Natural killer cell treated with Interleukin-12 subunit alpha and Interleukin-12 subunit beta and Interleukin-15 and Interleukin-18, amount 100 ng/mL, for 72 hours (primary cell): ENCODE data around the gene HSPB8. TPM values are rescaled to one million over a fixed set of nuclear protein-coding genes. Genes with fewer than 3 reads are reported as not detected.

Experiments used
- ATAC-seq, 2 donors: fragments of 150-1000 bp; cut with Tn5 transposase in 1 of 2; sonication (Bioruptor Pico), chemical (Tn5 transposase) in 1 of 2; 2 replicates each; pipeline ENCODE4 v1.10.0; 2021
- DNase-seq: peaks from one replicate; pipeline ENCODE4 v3.0.0; 2022; ENCODE audit warnings: low spot score
- H3K27ac Mint-ChIP-seq, 2 donors: 1 replicate in 1 of 2; 2 replicates in 1 of 2; pipeline ENCODE4 v1.8.0; 2022; ENCODE audit warnings: mixed read lengths in 2 of 2, mild to moderate bottlenecking in 1 of 2, moderate library complexity in 1 of 2
- H3K27me3 Mint-ChIP-seq, 2 donors: 1 replicate in 1 of 2; 2 replicates in 1 of 2; pipeline ENCODE4 v1.8.0; 2022; ENCODE audit warnings: mixed read lengths in 2 of 2
- H3K36me3 Mint-ChIP-seq: one replicate; pipeline ENCODE4 v1.8.0; 2022; ENCODE audit warnings: mixed read lengths
- H3K4me1 Mint-ChIP-seq, 2 donors: 1 replicate in 1 of 2; 2 replicates in 1 of 2; pipeline ENCODE4 v1.8.0; 2022; ENCODE audit warnings: low read depth in 2 of 2, mixed read lengths in 2 of 2, mild to moderate bottlenecking in 1 of 2
- H3K4me3 Mint-ChIP-seq: one replicate; pipeline ENCODE4 v1.8.0; 2022; ENCODE audit warnings: mixed read lengths
- H3K9me3 Mint-ChIP-seq: 2 replicates; pipeline ENCODE4 v1.8.0; 2022; ENCODE audit warnings: mixed read lengths
- total RNA-seq, 2 donors: library from RNA; stranded (reverse); gene quantifications; one replicate each; pipeline ENCODE4 v1.2.3, GENCODE V29; 2022

Gene HSPB8
- total RNA-seq, 2 donors from 2014 or later = not detected

- H3K27ac Mint-ChIP-seq = no peak overlapping the region
- H3K36me3 Mint-ChIP-seq = no peaks in the 10 kb centered on the region
- H3K9me3 Mint-ChIP-seq = no peaks in the 10 kb centered on the region
- DNase-seq = no peak
- peaks cover 0 to 7% of the 10 kb centered on the region in 2 donors for H3K4me1 Mint-ChIP-seq
- ATAC-seq = no peak
- no peak overlapping the region for H3K4me3 Mint-ChIP-seq
- peaks cover 19 to 20% of the 10 kb centered on the region in 2 donors for H3K27me3 Mint-ChIP-seq
Observed at GRCh38 chr12:119156401-119157044, 22.2 kb upstream of the HSPB8 start.

- Mint-ChIP-seq H3K4me1 (peaks cover 0 to 7% of the 10 kb centered on the region in 2 donors), H3K9me3 (no peaks in the 10 kb centered on the region), H3K27me3 (peaks cover 12 to 16% of the 10 kb centered on the region in 2 donors), H3K36me3 (no peaks in the 10 kb centered on the region), H3K4me3 (no peak overlapping the region), H3K27ac (no peak overlapping the region)
- DNase-seq (no peak), ATAC-seq (no peak)
Observed at GRCh38 chr12:119157528-119157927, 21.2 kb upstream of the HSPB8 start.

GRCh38 chr12:119157978-119158377, 20.8 kb upstream of the HSPB8 start:
- no peaks in the 10 kb centered on the region for H3K36me3 Mint-ChIP-seq
- no peak for DNase-seq
- no peak overlapping the region for H3K4me3 Mint-ChIP-seq
- H3K4me1 Mint-ChIP-seq = peaks cover 0 to 7% of the 10 kb centered on the region in 2 donors
- no peak for ATAC-seq
- no peak overlapping the region for H3K27ac Mint-ChIP-seq
- H3K27me3 Mint-ChIP-seq = peaks cover 10 to 13% of the 10 kb centered on the region in 2 donors
- H3K9me3 Mint-ChIP-seq = no peaks in the 10 kb centered on the region

GRCh38 chr12:119158402-119158801, 20.3 kb upstream of the HSPB8 start:
- no peak overlapping the region for H3K27ac Mint-ChIP-seq
- peaks cover 0 to 7% of the 10 kb centered on the region in 2 donors for H3K4me1 Mint-ChIP-seq
- ATAC-seq (no peak), DNase-seq (no peak)
- no peaks in the 10 kb centered on the region for H3K36me3 Mint-ChIP-seq
- H3K4me3 Mint-ChIP-seq = no peak overlapping the region
- peaks cover 10 to 13% of the 10 kb centered on the region in 2 donors for H3K27me3 Mint-ChIP-seq
- no peaks in the 10 kb centered on the region for H3K9me3 Mint-ChIP-seq

GRCh38 chr12:119159844-119160243, 18.9 kb upstream of the HSPB8 start:
- H3K27me3 Mint-ChIP-seq = peaks cover 6 to 7% of the 10 kb centered on the region in 2 donors
- no peak for DNase-seq
- no peaks in the 10 kb centered on the region for H3K4me1 Mint-ChIP-seq
- H3K4me3 Mint-ChIP-seq = no peak overlapping the region
- H3K27ac Mint-ChIP-seq = no peak overlapping the region
- no peaks in the 10 kb centered on the region for H3K9me3 Mint-ChIP-seq
- H3K36me3 Mint-ChIP-seq = no peaks in the 10 kb centered on the region
- ATAC-seq = no peak

GRCh38 chr12:119167902-119168301, 10.8 kb upstream of the HSPB8 start:
- ATAC-seq (no peak), DNase-seq (no peak)
- no peak overlapping the region for H3K27ac Mint-ChIP-seq
- no peaks in the 10 kb centered on the region for H3K4me1 Mint-ChIP-seq
- peaks cover 8 to 26% of the 10 kb centered on the region in 2 donors for H3K27me3 Mint-ChIP-seq
- no peak overlapping the region for H3K4me3 Mint-ChIP-seq
- no peaks in the 10 kb centered on the region for H3K9me3 Mint-ChIP-seq
- H3K36me3 Mint-ChIP-seq = no peaks in the 10 kb centered on the region

GRCh38 chr12:119168721-119169120, 10.0 kb upstream of the HSPB8 start:
- Mint-ChIP-seq H3K27me3 (peaks cover 5 to 26% of the 10 kb centered on the region in 2 donors), H3K4me3 (no peak overlapping the region), H3K27ac (no peak overlapping the region), H3K36me3 (no peaks in the 10 kb centered on the region), H3K4me1 (no peaks in the 10 kb centered on the region), H3K9me3 (no peaks in the 10 kb centered on the region)
- DNase-seq (no peak), ATAC-seq (no peak)

- ATAC-seq (no peak), DNase-seq (no peak)
- Mint-ChIP-seq H3K4me1 (no peaks in the 10 kb centered on the region), H3K36me3 (no peaks in the 10 kb centered on the region), H3K27ac (no peak overlapping the region), H3K27me3 (peaks cover 5 to 26% of the 10 kb centered on the region in 2 donors), H3K4me3 (no peak overlapping the region), H3K9me3 (no peaks in the 10 kb centered on the region)
Observed at GRCh38 chr12:119169150-119169549, 9.6 kb upstream of the HSPB8 start.

GRCh38 chr12:119171291-119171690, 7.4 kb upstream of the HSPB8 start:
- H3K9me3 Mint-ChIP-seq = no peaks in the 10 kb centered on the region
- peaks cover 5 to 20% of the 10 kb centered on the region in 2 donors for H3K27me3 Mint-ChIP-seq
- no peak for DNase-seq
- no peaks in the 10 kb centered on the region for H3K36me3 Mint-ChIP-seq
- no peak overlapping the region for H3K4me3 Mint-ChIP-seq
- no peak for ATAC-seq
- no peaks in the 10 kb centered on the region for H3K4me1 Mint-ChIP-seq
- H3K27ac Mint-ChIP-seq = no peak overlapping the region

GRCh38 chr12:119171691-119172425, 6.9 kb upstream of the HSPB8 start:
- H3K36me3 Mint-ChIP-seq = no peaks in the 10 kb centered on the region
- no peak overlapping the region for H3K27ac Mint-ChIP-seq
- H3K4me1 Mint-ChIP-seq = no peaks in the 10 kb centered on the region
- DNase-seq (no peak), ATAC-seq (no peak)
- H3K9me3 Mint-ChIP-seq = no peaks in the 10 kb centered on the region
- no peak overlapping the region for H3K4me3 Mint-ChIP-seq
- H3K27me3 Mint-ChIP-seq = peaks cover 6 to 20% of the 10 kb centered on the region in 2 donors

- DNase-seq (no peak), ATAC-seq (no peak)
- Mint-ChIP-seq H3K36me3 (no peaks in the 10 kb centered on the region), H3K27me3 (peaks cover 10 to 12% of the 10 kb centered on the region in 2 donors), H3K9me3 (no peaks in the 10 kb centered on the region), H3K27ac (no peak overlapping the region), H3K4me1 (no peaks in the 10 kb centered on the region), H3K4me3 (no peak overlapping the region)
Observed at GRCh38 chr12:119175081-119175480, 3.6 kb upstream of the HSPB8 start.

- Mint-ChIP-seq H3K9me3 (no peaks in the 10 kb centered on the region), H3K36me3 (no peaks in the 10 kb centered on the region), H3K27ac (no peak overlapping the region), H3K4me1 (no peaks in the 10 kb centered on the region), H3K4me3 (no peak overlapping the region), H3K27me3 (peaks cover 12% of the 10 kb centered on the region in 2 donors)
- ATAC-seq (no peak), DNase-seq (no peak)
Observed at GRCh38 chr12:119176267-119177055, 2.3 kb upstream of the HSPB8 start.

- Mint-ChIP-seq H3K4me1 (no peaks in the 10 kb centered on the region), H3K4me3 (no peak overlapping the region), H3K36me3 (no peaks in the 10 kb centered on the region), H3K27ac (no peak overlapping the region), H3K27me3 (peaks cover 12% of the 10 kb centered on the region in 2 donors), H3K9me3 (no peaks in the 10 kb centered on the region)
- DNase-seq (no peak), ATAC-seq (no peak)
Observed at GRCh38 chr12:119177056-119177325, 1.7 kb upstream of the HSPB8 start.

GRCh38 chr12:119177724-119178380, 879 bp upstream of the HSPB8 start:
- ATAC-seq = no peak
- H3K27me3 Mint-ChIP-seq = peaks cover 6 to 9% of the 10 kb centered on the region in 2 donors
- no peaks in the 10 kb centered on the region for H3K9me3 Mint-ChIP-seq

More at GRCh38 chr12:119177724-119178380, 879 bp upstream of the HSPB8 start:
- Mint-ChIP-seq H3K36me3 (no peaks in the 10 kb centered on the region), H3K27ac (no peak overlapping the region), H3K4me1 (no peaks in the 10 kb centered on the region), H3K4me3 (no peak overlapping the region)
- DNase-seq = no peak
